Psoas muscle (tissue), 8 donors: ENCODE data around the gene IL17RC. TPM values are rescaled to one million over a fixed set of nuclear protein-coding genes. Genes with fewer than 3 reads are reported as not detected.

ENCODE experiments used
- ATAC-seq, 4 donors: fragments of 200-7000 bp; cut with Tn5 transposase; one replicate each; pipeline ENCODE4 v1.9.1; 2020; ENCODE audit warnings: moderate library complexity in 3 of 4, mild to moderate bottlenecking in 2 of 4
- DNase-seq, 2 donors: peaks; one replicate each; pipeline ENCODE4 v3.0.0-alpha.2; 2020
- H3K27ac ChIP-seq: fragments of 200-600 bp; one replicate; pipeline ENCODE4 v1.8.0; 2022
- H3K27me3 ChIP-seq, 3 donors: fragments of 200-600 bp in 1 of 3; one replicate each; pipeline versions ENCODE4 v1.6.1 to v1.8.0; 2013 to 2022; ENCODE audit warnings: low read length in 2 of 3, mild to moderate bottlenecking in 2 of 3, moderate library complexity in 1 of 3; ENCODE audit not compliant: insufficient read depth in 3 of 3
- H3K36me3 ChIP-seq, 2 donors: fragments of 200-600 bp in 1 of 2; one replicate each; pipeline versions ENCODE4 v1.6.1 to v1.8.0; 2013 to 2022; ENCODE audit warnings: low read depth in 1 of 2, mild to moderate bottlenecking in 1 of 2, moderate library complexity in 1 of 2; ENCODE audit not compliant: insufficient read depth in 1 of 2
- H3K4me1 ChIP-seq: fragments of 200-600 bp; one replicate; pipeline ENCODE4 v1.8.0; 2022
- H3K4me3 ChIP-seq: fragments of 200-600 bp; one replicate; pipeline ENCODE4 v1.8.0; 2022; ENCODE audit warnings: mild to moderate bottlenecking
- H3K9me3 ChIP-seq: fragments of 200-600 bp; one replicate; pipeline ENCODE4 v1.8.0; 2022
- CTCF ChIP-seq: fragments of 200-600 bp; IDR thresholded peaks from one replicate; pipeline ENCODE4 v1.8.0; 2022; ENCODE audit warnings: antibody characterized with exemption
- WGBS, 3 donors: extraction: QIAGEN DNeasy Blood & Tissue Kit; methylation state at CpG; one replicate each; pipeline versions ENCODE4 v1.1.6 to v1.1.7; 2013; 5-methylcytosine and 5-hydroxymethylcytosine counted together
- intact Hi-C, 2 donors: fragments of 100-400 bp; cut with DNase I; formaldehyde crosslinking; loops; one replicate each; pipeline versions ENCODE4 v1.11.0 to v1.14.2; 2022
- polyA plus RNA-seq, 3 donors: library from polyadenylated mRNA; stranded (reverse); fragments of 200-250 nt; gene quantifications; one replicate each; pipeline ENCODE4 v1.2.3, GENCODE V29; 2013
- total RNA-seq, 4 donors: library from RNA; stranded (reverse); fragmentation: NEBNext Ultra II Directional in 2 of 4; extraction: Animal tissue kit (Norgen Biotek cat#: 25700) in 2 of 4; gene quantifications; one replicate each; pipeline versions ENCODE4 v1.2.1 to v1.2.4, GENCODE V29; 2021 to 2023
- donor health status: healthy with polysubstance abuse.
- donor health status: DM: no; HTN: no; CAD: no; lungs with moderate emphysema.
- donor health status: Bipolar disorder and iron deficiency.
- donor health status: healthy.
- donor health status: DM: yes; HTN: yes; CAD: no.
- donor health status: DM: no; HTN: no; CAD: no.
- donor health status: DM: no; HTN: no; CAD: no.
- donor health status: DM: yes; HTN: yes; CAD: no.

The IL17RC gene
- total and polyA plus RNA-seq, 7 donors: 10.4 to 27.0 (median 14.9) TPM

GRCh38 chr3:9930804-9931418, 14.0 kb downstream of the IL17RC start:
- intact Hi-C loops: loop anchor here in 1 of 2 donors (10.0 kb wide), 1 partner anchor 294 kb away; no protein-coding TSS in a partner anchor
- Histone ChIP-seq H3K27me3 (no peaks in the 10 kb centered on the region), H3K27ac (no peak overlapping the region), H3K4me1 (peaks cover 15% of the 10 kb centered on the region), H3K9me3 (no peaks in the 10 kb centered on the region), H3K4me3 (no peak overlapping the region), H3K36me3 (peaks cover 0 to 32% of the 10 kb centered on the region in 2 donors)
- TF ChIP-seq CTCF: no peak
- WGBS, 3 donors: 94 to 97% (median 96%) methylated on average over 4 of the region's 4 CpGs
- DNase-seq (no peak), ATAC-seq (no peak)

- Histone ChIP-seq H3K27me3 (no peaks in the 10 kb centered on the region), H3K27ac (peak overlapping the region; percentile 94), H3K9me3 (no peaks in the 10 kb centered on the region), H3K4me3 (peak overlapping the region; percentile 79), H3K4me1 (peaks cover 26% of the 10 kb centered on the region), H3K36me3 (peaks cover 0 to 45% of the 10 kb centered on the region in 2 donors)
- TF ChIP-seq CTCF: no peak
- intact Hi-C loops: loop anchor here in 1 of 2 donors (10.0 kb wide), 1 partner anchor 292 kb away; no protein-coding TSS in a partner anchor
- DNase-seq: no peak
- WGBS, 3 donors: 7 to 11% (median 9%) methylated on average over 13 of the region's 13 CpGs
- no peak for ATAC-seq
These were observed 15.6 kb downstream of the IL17RC start for GRCh38 chr3:9932535-9932842.

GRCh38 chr3:9932843-9933560, 16.1 kb downstream of the IL17RC start:
- ATAC-seq (peak; percentile 81 to 85 (median 82)), DNase-seq (peak; percentile 88 to 93)
- Histone ChIP-seq H3K27ac (peak overlapping the region; percentile 94), H3K9me3 (no peaks in the 10 kb centered on the region), H3K4me3 (peak overlapping the region; percentile 79), H3K36me3 (peaks cover 0 to 50% of the 10 kb centered on the region in 2 donors), H3K27me3 (no peaks in the 10 kb centered on the region), H3K4me1 (peaks cover 26% of the 10 kb centered on the region)
- TF ChIP-seq CTCF: peak; percentile 72
- intact Hi-C loops: loop anchor here in 1 of 2 donors (1.0 to 10.0 kb wide), 2 partner anchors 44 to 292 kb away; no protein-coding TSS in a partner anchor
- WGBS, 3 donors: 0% methylated on average over 63 to 77 of the region's 77 CpGs

GRCh38 chr3:9933561-9934234, 16.8 kb downstream of the IL17RC start, which contains the start of gene CRELD1:
Gene CRELD1 (plus strand): TSS chr3:9933834. CDS start chr3:9934439, 605 bp downstream.
- Histone ChIP-seq H3K4me1 (peaks cover 26% of the 10 kb centered on the region), H3K4me3 (peak within 1 kb of the TSS; percentile 79), H3K27me3 (no peaks in the 10 kb centered on the region), H3K27ac (peak within 1 kb of the TSS; percentile 94), H3K9me3 (no peaks in the 10 kb centered on the region), H3K36me3 (peaks cover 0 to 50% of the 10 kb centered on the region in 2 donors)
- WGBS, 3 donors: 0% methylated on average over 41 to 50 of the region's 50 CpGs
- ATAC-seq: peak; percentile 93 to 95 (median 94)
- no peak for TF ChIP-seq CTCF
- intact Hi-C loops: loop anchor here in 1 of 2 donors (1.0 to 10.0 kb wide), 2 partner anchors 44 to 291 kb away; no protein-coding TSS in a partner anchor
- DNase-seq: peak; percentile 94 to 98
